ENCODE data around the gene IL3RA.

- TF ChIP-seq CTCF (conservative IDR thresholded peaks at IDR 0.05; ENCODE audit: low read depth, low read length) (no peak), EZH2 (IDR thresholded peaks at IDR 0.05; ENCODE audit: borderline replicate concordance, low read depth, low read length, poor library complexity, severe bottlenecking) (no peak)
Measured at GRCh38 chrX:1395646-1396216, 59.1 kb downstream of the IL3RA start.

Data from A673 (cell line).